Measurements from ENCODE around the gene AGO3.

DNA sequence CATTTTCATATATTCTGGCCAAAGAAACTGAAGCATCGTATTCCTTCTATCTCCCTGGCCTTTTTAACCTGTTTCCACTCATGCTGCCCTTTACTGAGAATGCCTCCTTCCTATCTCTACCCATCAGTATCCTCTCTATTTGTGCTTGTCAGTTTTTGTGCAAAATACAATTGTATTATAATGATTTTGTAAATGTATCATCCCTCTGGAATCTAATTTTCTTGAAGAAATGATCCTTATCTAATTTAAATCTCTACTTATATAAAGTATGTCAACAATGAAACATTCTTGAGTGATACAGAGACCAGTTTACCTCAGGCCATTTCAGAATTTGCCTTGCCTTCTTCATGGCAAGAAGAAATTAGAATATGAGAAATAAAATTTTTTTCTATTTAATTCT, 93.9 kb downstream of the AGO3 start:
- TF ChIP-seq, protein P1, sequence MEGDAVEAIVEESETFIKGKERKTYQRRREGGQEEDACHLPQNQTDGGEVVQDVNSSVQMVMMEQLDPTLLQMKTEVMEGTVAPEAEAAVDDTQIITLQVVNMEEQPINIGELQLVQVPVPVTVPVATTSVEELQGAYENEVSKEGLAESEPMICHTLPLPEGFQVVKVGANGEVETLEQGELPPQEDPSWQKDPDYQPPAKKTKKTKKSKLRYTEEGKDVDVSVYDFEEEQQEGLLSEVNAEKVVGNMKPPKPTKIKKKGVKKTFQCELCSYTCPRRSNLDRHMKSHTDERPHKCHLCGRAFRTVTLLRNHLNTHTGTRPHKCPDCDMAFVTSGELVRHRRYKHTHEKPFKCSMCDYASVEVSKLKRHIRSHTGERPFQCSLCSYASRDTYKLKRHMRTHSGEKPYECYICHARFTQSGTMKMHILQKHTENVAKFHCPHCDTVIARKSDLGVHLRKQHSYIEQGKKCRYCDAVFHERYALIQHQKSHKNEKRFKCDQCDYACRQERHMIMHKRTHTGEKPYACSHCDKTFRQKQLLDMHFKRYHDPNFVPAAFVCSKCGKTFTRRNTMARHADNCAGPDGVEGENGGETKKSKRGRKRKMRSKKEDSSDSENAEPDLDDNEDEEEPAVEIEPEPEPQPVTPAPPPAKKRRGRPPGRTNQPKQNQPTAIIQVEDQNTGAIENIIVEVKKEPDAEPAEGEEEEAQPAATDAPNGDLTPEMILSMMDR (IDR thresholded peaks at IDR 0.05) = no peak
- TF ChIP-seq POLR2A (IDR thresholded peaks at IDR 0.05) = no peak
- TF ChIP-seq POLR2AphosphoS5 (IDR thresholded peaks at IDR 0.05) = no peak
- TF ChIP-seq EP300 (IDR thresholded peaks at IDR 0.05) = no peak

All from suprapubic skin (tissue), 4 donors.